ENCODE data around the gene RAPGEF3.

- TF ChIP-seq, protein P1, sequence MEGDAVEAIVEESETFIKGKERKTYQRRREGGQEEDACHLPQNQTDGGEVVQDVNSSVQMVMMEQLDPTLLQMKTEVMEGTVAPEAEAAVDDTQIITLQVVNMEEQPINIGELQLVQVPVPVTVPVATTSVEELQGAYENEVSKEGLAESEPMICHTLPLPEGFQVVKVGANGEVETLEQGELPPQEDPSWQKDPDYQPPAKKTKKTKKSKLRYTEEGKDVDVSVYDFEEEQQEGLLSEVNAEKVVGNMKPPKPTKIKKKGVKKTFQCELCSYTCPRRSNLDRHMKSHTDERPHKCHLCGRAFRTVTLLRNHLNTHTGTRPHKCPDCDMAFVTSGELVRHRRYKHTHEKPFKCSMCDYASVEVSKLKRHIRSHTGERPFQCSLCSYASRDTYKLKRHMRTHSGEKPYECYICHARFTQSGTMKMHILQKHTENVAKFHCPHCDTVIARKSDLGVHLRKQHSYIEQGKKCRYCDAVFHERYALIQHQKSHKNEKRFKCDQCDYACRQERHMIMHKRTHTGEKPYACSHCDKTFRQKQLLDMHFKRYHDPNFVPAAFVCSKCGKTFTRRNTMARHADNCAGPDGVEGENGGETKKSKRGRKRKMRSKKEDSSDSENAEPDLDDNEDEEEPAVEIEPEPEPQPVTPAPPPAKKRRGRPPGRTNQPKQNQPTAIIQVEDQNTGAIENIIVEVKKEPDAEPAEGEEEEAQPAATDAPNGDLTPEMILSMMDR (tag by site-specific recombination; IDR thresholded peaks at IDR 0.05): no peak
- no peak for TF ChIP-seq SCRT1 (tag by site-specific recombination; IDR thresholded peaks at IDR 0.05; ENCODE audit: borderline replicate concordance)
- no peak for TF ChIP-seq KLF16 (tag by site-specific recombination; IDR thresholded peaks at IDR 0.05)
- TF ChIP-seq ZNF274 (IDR thresholded peaks at IDR 0.05; ENCODE audit: low read length): no peak
- TF ChIP-seq ZNF274 (tag by site-specific recombination; IDR thresholded peaks at IDR 0.05; ENCODE audit: borderline replicate concordance): no peak
- no peak for TF ChIP-seq ZNF629 (tag by site-specific recombination; IDR thresholded peaks at IDR 0.05)
- no peak for TF ChIP-seq KLF17 (tag by site-specific recombination; IDR thresholded peaks at IDR 0.05)
- no peak for TF ChIP-seq YY1 (tag by site-specific recombination; IDR thresholded peaks at IDR 0.05)
- no peak for TF ChIP-seq KLF7 (tag by site-specific recombination; IDR thresholded peaks at IDR 0.05; ENCODE audit: borderline replicate concordance)
Observed at GRCh38 chr12:47789712-47790489, 31.2 kb upstream of the RAPGEF3 start.
